Measurements from ENCODE around the gene OPN1LW.

Gene OPN1LW

DNA sequence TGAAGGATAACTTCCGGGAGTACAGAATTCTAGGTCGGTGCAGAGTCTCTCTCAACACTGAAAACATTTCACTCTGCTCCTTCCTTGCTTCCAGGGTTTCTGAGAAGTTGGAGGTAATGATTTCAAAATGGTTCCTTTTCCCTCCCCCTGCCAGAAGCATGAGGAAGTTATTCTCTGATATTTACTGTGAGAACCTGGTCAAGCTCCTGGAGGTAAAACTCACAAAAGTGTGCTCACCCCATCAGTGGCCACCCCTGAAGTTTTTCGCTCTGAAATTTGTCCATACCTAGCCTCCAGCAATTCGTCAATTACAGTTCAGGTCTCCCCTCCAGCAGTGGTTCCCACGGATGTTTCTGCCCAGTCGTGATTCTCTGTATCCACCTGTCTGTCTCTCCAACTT lies 30.3 kb upstream of the OPN1LW start:
- no peak overlapping the region for H3K4me3 ChIP-seq (ENCODE audit: low read depth, low read length)
- in situ Hi-C loops (cut with HindIII; ENCODE audit: low sequenced_read_pairs): no loop called here
- no peak for DNase-seq (ENCODE audit: low read depth)
- TF ChIP-seq, protein P1, sequence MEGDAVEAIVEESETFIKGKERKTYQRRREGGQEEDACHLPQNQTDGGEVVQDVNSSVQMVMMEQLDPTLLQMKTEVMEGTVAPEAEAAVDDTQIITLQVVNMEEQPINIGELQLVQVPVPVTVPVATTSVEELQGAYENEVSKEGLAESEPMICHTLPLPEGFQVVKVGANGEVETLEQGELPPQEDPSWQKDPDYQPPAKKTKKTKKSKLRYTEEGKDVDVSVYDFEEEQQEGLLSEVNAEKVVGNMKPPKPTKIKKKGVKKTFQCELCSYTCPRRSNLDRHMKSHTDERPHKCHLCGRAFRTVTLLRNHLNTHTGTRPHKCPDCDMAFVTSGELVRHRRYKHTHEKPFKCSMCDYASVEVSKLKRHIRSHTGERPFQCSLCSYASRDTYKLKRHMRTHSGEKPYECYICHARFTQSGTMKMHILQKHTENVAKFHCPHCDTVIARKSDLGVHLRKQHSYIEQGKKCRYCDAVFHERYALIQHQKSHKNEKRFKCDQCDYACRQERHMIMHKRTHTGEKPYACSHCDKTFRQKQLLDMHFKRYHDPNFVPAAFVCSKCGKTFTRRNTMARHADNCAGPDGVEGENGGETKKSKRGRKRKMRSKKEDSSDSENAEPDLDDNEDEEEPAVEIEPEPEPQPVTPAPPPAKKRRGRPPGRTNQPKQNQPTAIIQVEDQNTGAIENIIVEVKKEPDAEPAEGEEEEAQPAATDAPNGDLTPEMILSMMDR (IDR thresholded peaks at IDR 0.05; ENCODE audit: low read depth, low read length, missing control alignments): no peak

DNA sequence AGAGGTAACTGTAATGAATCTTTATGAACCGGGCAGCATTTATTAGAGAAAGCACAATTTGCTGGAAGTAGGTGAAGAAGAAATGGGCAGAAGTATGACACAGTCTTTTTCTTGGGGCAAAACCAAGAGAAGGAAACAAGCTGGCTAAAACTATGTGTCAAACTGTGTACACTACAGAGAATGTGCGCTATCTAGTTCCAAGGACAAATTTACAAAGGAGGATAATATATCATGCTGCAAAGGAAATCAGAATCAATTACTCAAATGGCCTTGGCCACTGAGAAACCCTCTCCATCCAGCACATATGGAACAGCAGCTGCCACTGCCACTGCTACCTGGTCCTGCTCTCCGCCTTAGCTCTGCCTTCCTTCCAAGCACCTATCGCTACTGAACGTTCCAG lies 29.4 kb upstream of the OPN1LW start:
- TF ChIP-seq, protein P1 (IDR thresholded peaks at IDR 0.05; ENCODE audit: low read depth, low read length, missing control alignments): no peak
- in situ Hi-C loops (cut with HindIII; ENCODE audit: low sequenced_read_pairs): no loop called here
- no peak overlapping the region for H3K4me3 ChIP-seq (ENCODE audit: low read depth, low read length)
- DNase-seq (ENCODE audit: low read depth): no peak

DNA sequence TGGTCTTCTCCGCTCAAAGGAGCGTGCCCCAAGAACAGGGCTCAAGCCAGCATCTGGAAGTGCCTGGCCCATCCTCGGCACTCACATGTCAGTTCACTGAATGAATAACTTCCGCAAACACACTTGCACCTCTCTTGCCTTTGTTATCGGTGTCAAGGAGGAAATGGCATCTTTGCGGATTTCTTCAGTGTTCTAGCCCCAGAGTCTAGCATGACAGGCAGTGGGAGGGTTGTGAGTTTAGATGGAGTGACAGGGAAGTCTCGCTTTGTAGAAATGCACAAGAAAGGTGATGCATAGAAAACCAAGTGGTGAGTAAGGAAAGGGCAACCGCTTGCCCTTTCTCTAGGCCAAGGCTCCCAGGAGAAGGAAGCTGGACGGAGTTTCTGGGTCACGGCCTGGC lies 29.0 kb upstream of the OPN1LW start:
- TF ChIP-seq, protein P1 (IDR thresholded peaks at IDR 0.05; ENCODE audit: low read depth, low read length, missing control alignments): no peak
- in situ Hi-C loops (cut with HindIII; ENCODE audit: low sequenced_read_pairs): no loop called here
- no peak for DNase-seq (ENCODE audit: low read depth)
- no peak overlapping the region for H3K4me3 ChIP-seq (ENCODE audit: low read depth, low read length)

DNA sequence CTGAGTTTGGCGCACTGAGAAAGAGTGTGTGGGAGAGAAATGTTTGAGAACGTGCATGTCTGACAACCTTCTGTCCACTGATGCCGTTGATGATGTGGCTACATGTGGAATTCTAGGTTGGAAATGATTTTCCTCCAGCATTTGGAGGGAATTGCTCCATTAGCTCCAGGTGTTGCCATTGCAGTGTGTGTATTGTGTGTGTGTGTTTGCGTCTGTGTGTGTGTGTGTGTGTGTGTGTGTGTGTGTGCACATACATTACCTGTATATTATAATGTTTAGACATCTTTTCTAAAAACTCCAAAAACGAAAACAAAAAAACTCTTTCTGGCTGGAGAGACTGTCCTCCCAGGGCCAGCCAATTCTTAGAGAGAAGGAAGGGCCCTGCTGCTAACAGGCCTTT lies 28.3 kb upstream of the OPN1LW start:
- in situ Hi-C loops (cut with HindIII; ENCODE audit: low sequenced_read_pairs): no loop called here

DNA sequence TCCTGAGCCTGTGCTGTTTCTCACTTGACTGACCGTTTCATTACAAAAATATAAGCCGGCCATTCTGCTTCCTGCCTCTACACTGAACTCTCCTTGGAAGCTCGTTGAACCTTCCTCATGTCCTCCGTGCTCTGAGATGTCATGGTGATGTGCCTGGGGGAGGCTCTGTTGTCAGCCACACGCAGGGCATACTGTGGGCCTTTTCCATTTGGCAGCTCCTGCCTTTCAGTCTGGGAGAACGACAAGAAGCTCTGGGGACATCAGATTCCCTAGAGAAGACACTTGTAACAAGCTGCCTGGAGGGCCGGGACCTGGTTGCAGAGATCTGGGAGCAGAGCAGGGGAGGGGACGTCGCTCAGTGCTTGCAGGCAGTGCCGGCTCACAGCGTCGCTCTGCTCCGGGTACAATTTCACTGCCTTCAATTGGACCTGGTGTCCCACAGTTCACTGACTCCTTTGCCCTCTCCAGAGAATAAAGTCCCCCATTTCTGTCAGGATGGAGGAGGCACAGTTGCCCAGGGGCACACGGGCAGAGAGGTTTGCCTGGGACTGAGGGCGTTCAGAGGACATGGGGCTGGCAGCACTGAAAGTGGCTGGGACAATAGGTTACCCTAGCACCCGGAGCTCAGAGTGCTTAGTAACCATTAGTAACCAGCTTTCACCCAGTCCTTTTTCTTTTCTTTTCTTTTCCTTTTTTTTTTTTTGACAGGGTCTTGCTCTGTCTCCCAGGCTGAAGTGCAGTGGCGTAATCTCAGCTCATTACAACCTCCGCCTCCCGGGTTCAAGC lies 27.4 kb upstream of the OPN1LW start:
- DNase-seq (ENCODE audit: low read depth): no peak
- no peak overlapping the region for H3K4me3 ChIP-seq (ENCODE audit: low read depth, low read length)
- TF ChIP-seq, protein P1 (IDR thresholded peaks at IDR 0.05; ENCODE audit: low read depth, low read length, missing control alignments): no peak
- in situ Hi-C loops (cut with HindIII; ENCODE audit: low sequenced_read_pairs): no loop called here

More for the DNA sequence above, 28.3 kb upstream of the OPN1LW start:
- no peak overlapping the region for H3K4me3 ChIP-seq (ENCODE audit: low read depth, low read length)
- TF ChIP-seq, protein P1 (IDR thresholded peaks at IDR 0.05; ENCODE audit: low read depth, low read length, missing control alignments): no peak
- no peak for DNase-seq (ENCODE audit: low read depth)

DNA sequence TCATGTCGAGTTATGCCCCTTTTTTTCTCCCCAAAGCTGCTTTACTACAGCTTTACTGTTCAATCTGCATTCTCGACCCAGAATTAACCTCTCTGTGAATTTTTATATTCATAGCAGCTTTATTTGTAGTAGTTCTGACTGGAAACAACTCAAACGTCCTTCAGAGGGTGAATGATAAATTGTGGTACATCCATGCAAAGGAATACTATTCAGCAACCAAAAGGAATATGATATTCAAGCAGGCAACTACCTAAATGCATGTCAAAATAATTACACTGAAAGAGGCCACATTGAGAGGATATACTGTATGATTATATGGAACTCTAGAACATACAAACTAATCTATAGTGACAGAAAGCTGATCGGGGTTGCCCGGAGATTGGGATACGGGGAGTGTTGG lies 26.5 kb upstream of the OPN1LW start:
- H3K4me3 ChIP-seq (ENCODE audit: low read depth, low read length): no peak overlapping the region
- TF ChIP-seq, protein P1 (IDR thresholded peaks at IDR 0.05; ENCODE audit: low read depth, low read length, missing control alignments): no peak
- DNase-seq (ENCODE audit: low read depth): no peak
- in situ Hi-C loops (cut with HindIII; ENCODE audit: low sequenced_read_pairs): no loop called here
